GM12801 (cell line): ENCODE results near the gene SLC25A33.

ENCODE experiments used
- TF ChIP-seq, protein P1 (sequence below): IDR thresholded peaks from one replicate; pipeline ENCODE4 v1.5.1; 2011; ENCODE audit warnings: control low read depth; ENCODE audit not compliant: insufficient read length; ENCODE audit errors: extremely low read depth

Gene SLC25A33

GRCh38 chr1:9626201-9626608, 86.9 kb downstream of the SLC25A33 start:
- TF ChIP-seq, protein P1, sequence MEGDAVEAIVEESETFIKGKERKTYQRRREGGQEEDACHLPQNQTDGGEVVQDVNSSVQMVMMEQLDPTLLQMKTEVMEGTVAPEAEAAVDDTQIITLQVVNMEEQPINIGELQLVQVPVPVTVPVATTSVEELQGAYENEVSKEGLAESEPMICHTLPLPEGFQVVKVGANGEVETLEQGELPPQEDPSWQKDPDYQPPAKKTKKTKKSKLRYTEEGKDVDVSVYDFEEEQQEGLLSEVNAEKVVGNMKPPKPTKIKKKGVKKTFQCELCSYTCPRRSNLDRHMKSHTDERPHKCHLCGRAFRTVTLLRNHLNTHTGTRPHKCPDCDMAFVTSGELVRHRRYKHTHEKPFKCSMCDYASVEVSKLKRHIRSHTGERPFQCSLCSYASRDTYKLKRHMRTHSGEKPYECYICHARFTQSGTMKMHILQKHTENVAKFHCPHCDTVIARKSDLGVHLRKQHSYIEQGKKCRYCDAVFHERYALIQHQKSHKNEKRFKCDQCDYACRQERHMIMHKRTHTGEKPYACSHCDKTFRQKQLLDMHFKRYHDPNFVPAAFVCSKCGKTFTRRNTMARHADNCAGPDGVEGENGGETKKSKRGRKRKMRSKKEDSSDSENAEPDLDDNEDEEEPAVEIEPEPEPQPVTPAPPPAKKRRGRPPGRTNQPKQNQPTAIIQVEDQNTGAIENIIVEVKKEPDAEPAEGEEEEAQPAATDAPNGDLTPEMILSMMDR, result no peak

DNA sequence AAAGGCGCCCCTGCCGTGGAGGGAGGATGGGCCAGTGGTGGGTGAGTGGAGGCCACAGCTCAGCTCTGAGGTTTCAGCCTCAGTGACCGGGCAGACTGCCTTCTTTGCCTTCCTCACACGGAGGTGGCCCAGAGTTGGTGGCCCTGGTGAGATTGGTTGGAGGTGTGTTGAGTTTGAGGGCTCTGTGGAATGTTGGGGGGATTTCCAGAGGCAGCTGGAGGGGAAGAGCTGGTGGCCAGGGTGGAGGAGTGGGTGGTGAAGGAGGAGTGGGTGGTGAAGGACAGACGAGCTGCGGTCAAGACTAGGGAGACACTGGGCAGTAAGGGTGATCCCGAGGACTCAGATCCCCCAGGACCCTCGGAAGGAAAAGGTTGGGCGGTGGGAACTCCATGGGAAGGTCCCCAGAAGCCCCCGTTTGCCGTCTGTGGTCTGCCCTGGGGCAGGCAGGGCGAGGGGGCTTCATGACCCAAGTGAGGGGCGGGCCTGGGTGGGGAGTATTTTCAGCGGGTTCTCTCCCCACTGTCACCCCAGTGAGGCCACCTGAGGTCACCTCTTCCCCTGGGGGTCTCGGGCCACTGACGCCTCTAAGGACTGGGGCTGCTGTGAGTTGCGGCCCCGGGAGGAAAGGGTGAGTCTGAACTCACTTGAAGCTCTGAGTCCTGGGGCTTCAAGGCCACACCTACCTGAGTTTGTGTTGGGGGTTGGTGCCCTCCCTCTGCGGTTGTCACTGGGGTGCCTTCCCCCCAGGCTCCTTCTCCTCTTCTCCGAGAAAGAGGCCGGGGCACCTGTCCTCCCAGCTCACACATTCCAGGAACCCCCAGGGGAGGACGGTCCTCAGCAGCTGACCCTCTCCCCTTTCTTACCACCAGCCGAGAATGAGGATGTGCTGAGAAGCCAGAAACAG, 89.5 kb downstream of the SLC25A33 start:
- TF ChIP-seq, protein P1, result no peak

- TF ChIP-seq, protein P1, result no peak
Measured at GRCh38 chr1:9629445-9630201, 90.4 kb downstream of the SLC25A33 start.

DNA sequence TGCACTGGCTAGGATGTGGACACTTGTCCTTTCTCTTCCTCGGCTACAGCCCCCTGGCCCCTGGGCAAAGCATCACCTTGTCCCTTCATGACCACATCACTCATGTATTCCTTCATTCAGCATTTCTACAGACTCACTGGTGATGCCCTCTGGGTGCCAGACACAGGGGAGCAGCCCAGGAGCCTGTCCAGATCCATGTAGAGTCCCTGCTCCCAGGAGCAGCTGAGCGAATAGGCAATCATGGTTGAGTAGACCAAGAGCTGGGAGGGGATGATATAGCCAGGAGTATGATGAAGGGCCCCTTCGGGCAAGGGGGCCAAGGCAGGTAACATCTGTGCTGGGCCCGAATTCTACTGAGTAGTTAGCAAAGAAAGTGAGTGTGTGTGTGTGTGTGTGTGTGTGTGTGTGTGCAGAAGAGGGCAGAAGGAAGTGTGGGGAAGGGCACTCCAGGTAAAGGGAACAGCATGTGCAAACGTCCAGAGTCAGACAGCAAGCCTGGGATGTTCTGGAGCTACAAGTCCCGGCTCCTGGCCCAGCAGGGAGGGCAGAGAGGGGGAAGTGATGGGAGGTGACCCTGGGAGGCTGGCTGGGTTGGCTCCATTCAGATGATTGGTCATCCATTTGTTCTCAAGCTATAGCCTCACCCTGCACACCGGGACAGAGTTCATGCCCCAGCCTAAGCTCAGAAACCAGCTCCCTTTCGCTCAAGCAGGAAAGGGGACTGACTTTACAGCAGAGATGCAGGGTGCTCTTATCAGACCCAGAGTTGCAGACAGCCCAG, 91.3 kb downstream of the SLC25A33 start:
- TF ChIP-seq, protein P1, result no peak

- TF ChIP-seq, protein P1, result no peak
Measured at GRCh38 chr1:9631613-9632012, 92.3 kb downstream of the SLC25A33 start.

GRCh38 chr1:9633493-9633892, 94.2 kb downstream of the SLC25A33 start:
- TF ChIP-seq, protein P1, result no peak

GRCh38 chr1:9634582-9634981, 95.3 kb downstream of the SLC25A33 start:
- TF ChIP-seq, protein P1, result no peak
